GM18505 (cell line): ENCODE measurements around the gene NEAT1.
A peak's percentile ranks its signal among the peaks of the same experiment; 100 is the strongest.
"Not testable (repeated sequence)": the region's sequence is repeated elsewhere in the genome, so short reads cannot be mapped to it uniquely, and the experiment has no call there.

ENCODE experiments used
- ATAC-seq: cut with Tn5 transposase; IDR thresholded peaks from one replicate; pipeline ENCODE4 v1.9.1; 2021; ENCODE audit not compliant: unreplicated experiment
- POLR2A ChIP-seq: IDR thresholded peaks from 4 replicates; pipeline ENCODE4 v1.6.1; 2011; ENCODE audit warnings: borderline replicate concordance; ENCODE audit not compliant: insufficient read depth, insufficient read length; ENCODE audit errors: extremely low read depth

Gene NEAT1

DNA sequence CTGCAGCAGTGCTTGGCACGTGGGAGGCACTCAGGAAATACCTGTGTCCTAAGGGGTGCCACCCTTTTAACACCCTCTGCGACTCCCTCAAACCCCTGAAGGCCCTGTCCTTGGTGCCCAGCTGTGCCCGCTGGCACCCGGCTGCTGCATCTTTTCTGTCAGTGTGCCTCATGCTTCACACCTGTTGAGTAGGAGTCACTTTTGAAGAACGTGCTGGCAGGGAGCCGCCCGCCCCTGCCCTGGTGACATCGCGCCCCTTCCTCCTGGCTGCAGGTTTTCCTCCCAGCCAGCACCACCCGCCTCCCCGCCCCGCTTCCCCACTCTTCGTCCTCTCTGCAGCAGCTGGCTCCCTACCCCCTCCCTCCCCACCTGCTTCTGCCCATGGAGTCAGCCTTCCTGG is 18.4 kb upstream of the NEAT1 start:
- no peak for TF ChIP-seq POLR2A
- ATAC-seq: no peak

DNA sequence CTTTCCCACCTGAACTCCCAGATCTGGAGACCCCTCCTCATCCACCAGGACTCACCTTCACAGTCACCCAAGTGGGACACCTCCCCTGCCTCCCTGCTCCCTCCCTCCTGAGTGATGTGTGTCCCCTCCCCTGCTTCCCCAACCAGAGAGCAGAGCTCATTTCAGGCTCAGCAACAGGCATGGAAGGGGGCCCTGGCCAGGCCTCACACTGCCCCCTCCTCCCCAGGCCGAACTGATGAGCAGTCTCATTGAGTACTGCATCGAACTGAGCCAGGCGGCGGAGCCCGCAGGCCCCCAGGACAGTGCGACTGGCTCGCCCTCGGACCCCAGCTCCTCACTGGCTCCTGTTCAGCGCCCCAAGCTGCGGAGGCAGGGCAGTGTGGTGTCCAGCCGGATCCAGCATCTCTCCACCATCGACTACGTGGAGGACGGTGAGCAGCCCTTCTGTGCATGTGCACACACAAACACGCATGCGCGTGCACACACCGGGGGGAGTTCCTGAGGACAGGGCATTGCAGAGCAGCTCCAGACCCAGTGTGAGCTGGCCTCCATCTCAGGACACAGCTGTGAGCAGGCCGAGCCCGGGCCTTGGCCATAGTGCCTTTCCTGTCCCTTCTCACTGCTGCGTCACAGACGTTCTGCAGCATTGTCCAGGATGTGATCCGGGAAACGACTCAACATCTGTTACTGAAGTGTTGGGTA is 17.8 kb upstream of the NEAT1 start:
- TF ChIP-seq POLR2A: no peak
- ATAC-seq: no peak

DNA sequence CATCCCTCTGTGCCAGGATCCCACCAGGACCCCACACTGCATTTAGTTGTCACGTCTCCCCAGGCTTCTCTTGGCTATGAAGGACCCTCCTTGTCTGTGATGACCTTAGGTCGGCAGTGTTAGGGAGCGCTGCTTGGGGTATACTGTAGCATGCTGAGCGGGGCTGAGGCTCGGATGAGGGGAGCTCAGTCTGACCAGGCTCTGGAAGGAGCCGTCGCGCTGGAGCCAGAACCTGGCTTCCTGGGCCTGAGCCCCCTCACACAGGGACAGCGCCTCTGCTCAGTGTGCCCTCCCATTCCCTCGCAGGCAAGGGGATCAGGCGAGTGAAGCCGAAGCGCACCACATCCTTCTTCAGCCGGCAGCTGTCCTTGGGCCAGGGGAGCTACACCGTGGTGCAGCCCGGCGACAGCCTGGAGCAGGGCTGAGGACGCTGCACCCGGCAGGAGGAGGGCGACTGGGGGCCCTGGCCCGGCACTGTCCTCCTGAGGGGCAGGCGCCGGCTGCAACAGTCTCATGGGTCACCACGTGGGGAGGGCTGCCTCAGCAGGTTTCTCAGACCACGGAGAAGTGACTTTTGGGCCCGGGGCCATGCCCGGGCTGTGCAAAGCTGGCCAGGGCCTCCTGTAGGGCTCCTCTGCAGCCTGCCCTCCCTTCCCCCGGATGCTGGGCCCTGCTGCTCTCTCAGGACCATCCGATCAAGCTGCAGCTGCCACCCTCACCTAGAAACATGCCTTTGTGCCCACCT is 11.5 kb upstream of the NEAT1 start:
- TF ChIP-seq POLR2A: no peak
- no peak for ATAC-seq

DNA sequence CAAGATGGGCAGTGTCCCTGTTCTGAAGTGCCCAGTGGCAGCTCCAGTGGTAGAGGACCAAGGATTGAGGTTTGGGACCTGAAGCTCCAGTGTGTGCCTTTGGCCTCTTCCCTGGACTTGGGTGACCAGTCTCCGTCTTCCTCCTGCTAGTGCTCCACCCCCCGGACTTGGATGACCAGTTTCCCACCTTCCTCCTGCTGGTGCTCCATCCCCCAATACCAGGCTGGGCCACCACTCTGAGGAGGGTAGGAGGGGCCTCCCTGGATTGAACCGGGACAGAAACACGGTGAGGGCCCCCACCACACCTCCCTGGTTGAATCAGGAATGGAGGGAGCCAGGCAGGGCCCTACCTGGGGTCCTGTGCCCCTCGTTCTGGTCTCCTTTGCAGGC is 10.9 kb upstream of the NEAT1 start:
- no peak for ATAC-seq
- no peak for TF ChIP-seq POLR2A

DNA sequence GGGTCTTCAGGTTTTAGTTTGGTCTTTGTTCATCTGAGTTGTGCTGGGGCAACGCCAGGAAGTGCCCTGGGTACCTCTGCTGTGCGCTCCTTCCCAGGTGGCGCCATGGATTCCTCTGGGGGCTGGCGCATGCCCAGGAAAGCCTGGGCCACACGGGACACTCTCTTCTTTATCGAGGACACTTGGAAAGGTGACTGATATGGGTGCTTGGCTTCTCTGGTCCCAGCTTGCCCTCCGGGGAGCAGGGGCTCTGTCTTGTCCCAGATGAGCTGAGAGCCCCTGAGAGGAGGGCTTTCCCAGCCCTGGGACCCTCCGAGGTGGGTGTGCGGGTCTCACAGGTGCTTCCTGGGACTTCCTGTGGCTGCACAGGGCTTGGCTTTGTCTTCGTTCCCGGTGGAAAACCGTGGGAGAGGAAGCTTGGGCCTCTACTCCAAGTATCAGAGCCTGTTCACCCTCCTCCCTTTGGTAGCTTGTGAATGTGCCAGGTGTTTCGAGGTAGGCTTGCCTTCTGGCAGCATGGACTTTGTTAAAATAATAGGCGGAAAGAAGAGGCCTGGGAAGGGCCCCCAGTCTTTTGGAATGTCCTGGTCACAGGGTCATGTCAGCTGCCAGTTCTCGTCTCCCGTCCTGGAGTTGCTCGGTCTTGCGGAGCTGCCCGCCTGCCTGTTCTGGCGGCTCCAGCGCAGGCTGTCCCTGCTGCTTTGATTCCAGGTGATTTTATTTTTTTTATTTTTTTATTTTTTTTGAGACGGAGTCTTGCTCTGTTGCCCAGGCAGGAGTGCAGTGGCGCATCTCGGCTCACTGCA is 10.1 kb upstream of the NEAT1 start:
- ATAC-seq: no peak
- TF ChIP-seq POLR2A: no peak

DNA sequence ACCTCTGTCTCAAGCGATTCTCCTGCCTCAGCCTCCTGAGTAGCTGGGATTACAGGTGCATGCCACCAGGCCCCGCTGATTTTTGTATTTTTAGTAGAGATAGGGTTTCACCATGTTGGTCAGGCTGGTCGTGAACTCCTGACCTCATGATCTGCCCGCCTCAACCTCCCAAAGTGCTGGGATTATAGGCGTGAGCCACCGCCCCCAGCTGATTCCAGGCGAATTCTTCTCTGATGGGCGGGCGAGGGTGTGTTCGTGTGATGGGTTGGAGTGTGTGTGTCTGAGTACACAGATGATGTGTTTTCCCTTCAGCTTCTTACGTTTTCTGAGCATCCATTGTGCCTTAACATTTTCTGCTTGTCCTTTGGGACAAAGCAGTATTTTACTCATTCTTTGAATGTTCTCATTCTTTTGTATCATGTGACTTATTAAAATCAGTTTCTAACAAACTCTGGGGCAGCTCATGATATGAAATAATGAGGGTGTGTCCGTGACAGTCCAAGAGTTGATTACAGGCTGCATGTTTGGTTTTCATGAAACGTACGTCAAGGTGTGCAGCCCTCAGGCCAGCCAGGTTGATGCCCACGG is 9.4 kb upstream of the NEAT1 start:
- not testable (repeated sequence) for ATAC-seq

DNA sequence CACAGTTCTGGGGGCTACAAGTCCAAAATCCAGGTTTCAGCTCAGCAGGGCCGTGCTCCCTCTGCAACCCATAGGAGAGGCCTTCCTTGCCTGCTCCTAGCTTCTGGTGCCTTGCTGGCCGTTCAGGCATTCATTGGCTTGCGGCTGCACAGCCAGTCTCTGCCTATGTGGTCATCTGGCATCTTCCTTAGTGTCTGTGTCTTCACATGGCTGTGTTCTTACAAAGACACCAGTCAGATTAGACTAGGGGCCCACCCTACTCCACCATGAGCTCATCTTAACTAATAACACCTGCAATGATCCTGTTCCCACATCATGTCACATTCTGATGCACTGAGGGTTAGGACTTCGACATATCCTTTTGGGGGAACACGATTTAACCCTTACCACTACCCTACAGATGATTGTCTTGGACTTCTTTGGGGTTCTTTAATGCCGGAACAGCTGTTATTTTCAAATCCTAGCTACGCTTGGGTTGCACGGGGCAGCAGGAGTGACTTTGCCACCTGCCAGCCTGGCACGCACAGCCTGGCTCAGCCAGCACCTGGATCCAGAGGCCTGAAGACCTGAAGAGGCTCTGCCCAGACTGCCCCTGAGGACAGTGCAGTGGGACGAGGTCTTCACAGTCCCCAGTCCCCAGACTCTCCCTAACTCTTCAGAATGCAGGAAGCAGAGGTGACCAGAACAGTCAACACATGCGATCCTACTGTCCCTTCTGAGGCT is 7.7 kb upstream of the NEAT1 start:
- ATAC-seq: no peak
- TF ChIP-seq POLR2A: no peak

DNA sequence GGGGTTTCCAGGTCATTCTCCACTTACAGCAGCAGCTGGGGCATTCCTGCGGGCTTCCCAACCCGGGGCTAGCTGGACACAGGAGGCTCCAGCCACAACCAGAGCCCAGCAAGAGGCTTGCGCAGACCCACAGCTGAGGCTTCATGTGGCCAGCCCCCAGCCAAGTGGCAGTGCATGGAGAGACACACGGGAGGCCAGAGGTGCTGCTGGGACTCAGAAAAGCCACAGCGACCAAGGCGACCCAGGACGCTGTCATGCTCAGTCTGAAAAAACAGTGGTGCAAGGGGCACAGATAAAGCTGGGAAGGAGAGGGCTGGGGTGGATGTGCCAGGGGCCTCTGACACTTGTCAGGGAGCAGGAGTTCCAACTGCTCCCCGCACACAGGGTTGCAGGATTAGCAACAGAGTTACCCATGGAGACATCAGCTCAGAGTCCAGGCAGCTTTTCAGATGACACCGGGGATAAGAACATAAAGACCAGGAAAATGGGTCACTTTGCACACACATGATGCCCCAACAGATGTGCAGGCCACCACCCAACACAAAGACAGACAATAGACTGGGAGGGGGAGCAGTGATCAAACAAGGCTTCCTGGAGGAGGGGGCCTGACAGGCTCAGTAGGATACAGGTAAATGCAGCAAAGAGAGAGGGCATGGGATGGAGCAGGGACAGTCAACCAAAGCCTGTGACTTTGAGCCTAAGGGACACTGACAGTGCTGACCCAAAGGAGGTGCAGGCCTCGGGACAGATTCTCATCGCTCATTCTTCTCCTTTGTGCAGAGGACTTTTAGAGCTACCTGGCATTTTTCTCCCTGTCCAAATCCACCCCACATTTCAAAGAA is 6.9 kb upstream of the NEAT1 start:
- no peak for TF ChIP-seq POLR2A
- no peak for ATAC-seq

DNA sequence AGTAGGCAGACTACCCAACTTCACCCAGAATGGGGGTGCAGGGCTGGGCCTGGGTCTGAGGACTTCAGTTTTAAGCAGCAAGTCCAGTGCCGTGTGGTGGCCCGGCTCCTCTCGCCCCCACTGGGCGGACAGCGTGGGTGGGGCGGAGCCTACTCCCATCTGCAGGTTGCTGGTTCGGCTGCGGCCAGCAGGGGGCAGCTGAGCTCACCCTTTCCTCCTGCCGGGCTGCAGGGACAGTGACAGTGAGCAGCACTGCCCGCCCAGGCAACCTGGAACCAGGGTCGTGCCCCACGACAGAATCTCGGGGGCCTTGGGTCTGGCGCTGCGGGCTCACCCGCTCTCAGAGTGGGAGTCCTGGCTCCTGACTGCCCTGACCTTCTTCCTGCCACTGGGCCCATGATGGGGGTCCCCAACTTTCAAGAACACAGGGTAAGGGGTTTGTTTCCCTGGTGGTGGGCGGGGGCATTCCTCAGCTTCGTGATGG is 6.2 kb upstream of the NEAT1 start:
- TF ChIP-seq POLR2A: peak; percentile 49
- ATAC-seq: no peak

DNA sequence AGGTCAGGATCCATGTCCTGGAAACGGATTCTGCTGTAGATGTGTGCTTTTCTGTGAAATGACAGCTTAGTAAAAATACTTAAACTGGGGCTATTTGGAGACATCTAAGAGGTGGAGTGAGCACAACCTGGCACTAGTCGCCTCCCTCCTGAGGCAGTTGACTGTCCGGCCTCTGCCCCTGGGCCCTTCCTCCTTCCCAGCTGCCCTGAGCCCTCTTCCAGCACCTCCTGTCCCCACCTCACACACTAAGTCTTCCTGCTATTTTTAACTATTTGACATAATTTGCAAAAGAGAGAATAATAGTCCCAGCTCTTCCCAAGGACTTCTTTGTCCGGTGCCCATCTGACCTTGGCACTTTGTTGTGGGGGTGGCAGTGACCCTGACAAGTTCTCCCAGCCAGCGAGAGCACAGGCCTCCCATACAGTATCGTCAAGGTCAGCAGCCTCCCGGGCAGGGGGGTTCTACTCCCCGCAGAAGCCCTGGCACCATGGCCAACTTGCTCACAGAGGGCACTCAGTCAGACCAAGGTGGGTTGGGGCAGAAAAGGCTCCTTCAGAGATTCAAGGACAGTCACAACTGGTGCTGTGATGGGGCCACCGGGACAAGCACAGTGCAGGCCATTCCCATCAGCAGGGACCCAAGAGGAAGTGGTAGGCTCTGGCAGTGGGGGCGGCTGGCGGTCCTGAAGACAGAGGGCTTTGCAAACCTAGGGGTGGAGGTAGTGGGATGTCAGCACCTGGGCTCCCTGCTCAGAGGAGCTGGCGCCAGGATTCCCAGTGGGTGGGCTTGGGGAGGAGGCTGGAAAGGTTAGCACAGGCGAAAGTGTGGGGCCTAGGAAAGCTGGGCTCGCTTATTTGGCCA is 5.5 kb upstream of the NEAT1 start:
- ATAC-seq: no peak
- no peak for TF ChIP-seq POLR2A

DNA sequence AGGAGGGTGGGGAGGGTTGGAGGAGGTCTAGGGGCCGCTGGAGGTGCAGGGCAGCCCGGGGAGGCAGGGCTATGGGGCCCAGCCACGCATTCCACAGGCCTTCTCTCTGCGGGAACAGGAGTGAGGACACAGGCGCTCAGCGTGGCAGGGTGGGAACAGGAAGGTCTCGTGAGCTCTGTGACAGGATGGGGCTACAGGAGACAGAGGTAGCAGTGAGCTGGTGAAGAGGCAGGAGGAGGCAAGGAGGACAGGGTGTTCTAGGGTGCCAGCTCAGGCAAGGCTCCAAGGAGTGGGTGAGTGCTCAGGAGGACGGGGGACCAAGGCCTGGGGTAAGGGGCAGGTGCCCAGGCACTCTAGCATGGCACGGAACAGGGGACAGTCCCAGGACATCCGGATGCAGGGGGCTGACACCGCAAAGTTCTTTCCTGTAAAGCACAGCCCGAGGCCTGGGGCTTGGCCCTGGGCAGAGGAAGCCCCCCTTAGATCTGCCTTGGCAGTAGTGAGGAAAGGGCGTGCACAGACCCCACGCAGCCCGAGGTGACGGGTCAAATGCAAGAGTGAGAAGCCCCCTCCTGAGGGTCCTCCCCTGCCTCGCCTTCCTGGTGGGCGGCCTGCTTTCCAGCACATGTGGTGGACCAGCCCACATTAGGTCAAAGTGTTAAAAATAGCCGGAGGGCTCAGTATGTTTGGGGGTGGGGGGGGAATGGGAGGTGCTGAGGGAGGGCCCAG is 4.7 kb upstream of the NEAT1 start:
- no peak for TF ChIP-seq POLR2A
- ATAC-seq: no peak

DNA sequence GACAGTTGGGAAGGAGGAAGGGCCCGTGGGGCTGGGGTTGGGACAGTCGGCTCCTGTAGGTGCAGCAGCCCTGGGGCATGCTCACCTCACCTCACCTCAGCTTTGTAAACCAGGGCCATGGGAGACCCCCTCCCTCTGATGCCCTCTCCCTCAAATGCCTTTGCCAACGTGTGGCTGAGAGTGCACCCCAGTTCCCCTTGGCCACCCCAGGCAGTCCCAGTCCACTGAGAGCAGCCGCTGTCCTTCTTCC is 4.2 kb upstream of the NEAT1 start:
- ATAC-seq: no peak
- TF ChIP-seq POLR2A: no peak
